Smooth muscle cell (in vitro differentiated cells): Measurements from ENCODE around the gene CDC42BPA. TPM values are rescaled to one million over a fixed set of nuclear protein-coding genes. Genes with fewer than 3 reads are reported as not detected.

Experiments used
- DNase-seq: peaks from one replicate; lab custom pipeline; 2025; ENCODE audit not compliant: unreplicated experiment; lab: John Stamatoyannopoulos, UW
- H2AFZ ChIP-seq: fragments of 200-600 bp; sonication (generic); 2 replicates; pipeline ENCODE4 v1.6.0; 2016; ENCODE audit warnings: antibody characterized with exemption, low read depth, mild to moderate bottlenecking
- H3F3A ChIP-seq: fragments of 200-600 bp; sonication (generic); 2 replicates; pipeline ENCODE4 v1.6.0; 2017; ENCODE audit warnings: antibody characterized with exemption, low read depth
- H3K27ac ChIP-seq: fragments of 200-600 bp; sonication (generic); 2 replicates; pipeline ENCODE4 v1.5.1; 2016; ENCODE audit warnings: low read depth, mild to moderate bottlenecking
- H3K27me3 ChIP-seq: fragments of 200-600 bp; sonication (generic); 2 replicates; pipeline ENCODE4 v1.6.1; 2016; ENCODE audit warnings: low read depth, mild to moderate bottlenecking
- H3K36me3 ChIP-seq: fragments of 200-600 bp; sonication (generic); 2 replicates; pipeline ENCODE4 v1.5.1; 2016; ENCODE audit warnings: low read depth
- H3K4me1 ChIP-seq: fragments of 200-600 bp; sonication (generic); 2 replicates; pipeline ENCODE4 v1.5.1; 2016; ENCODE audit warnings: low read depth
- H3K4me2 ChIP-seq: fragments of 200-600 bp; sonication (generic); 2 replicates; pipeline ENCODE4 v1.6.0; 2016; ENCODE audit warnings: mild to moderate bottlenecking
- H3K4me3 ChIP-seq: fragments of 200-600 bp; sonication (generic); 2 replicates; pipeline ENCODE4 v1.5.1; 2016; ENCODE audit warnings: mild to moderate bottlenecking
- H3K79me2 ChIP-seq: fragments of 200-600 bp; sonication (generic); 2 replicates; pipeline ENCODE4 v1.6.0; 2016; ENCODE audit warnings: low read depth, mild to moderate bottlenecking
- H3K9ac ChIP-seq: fragments of 200-600 bp; sonication (generic); 2 replicates; pipeline ENCODE4 v1.6.0; 2016; ENCODE audit warnings: low read depth
- H3K9me3 ChIP-seq: fragments of 200-600 bp; sonication (generic); replicated peaks from 2 replicates; pipeline ENCODE4 v1.5.1; 2016; ENCODE audit warnings: low read depth
- H4K20me1 ChIP-seq: fragments of 200-600 bp; sonication (generic); 2 replicates; pipeline ENCODE4 v1.6.0; 2016; ENCODE audit warnings: low read depth
- CTCF ChIP-seq: fragments of 200-600 bp; sonication (generic); IDR thresholded peaks from 2 replicates; pipeline ENCODE4 v1.5.1; 2017; ENCODE audit warnings: borderline replicate concordance, mild to moderate bottlenecking, antibody characterized with exemption; ENCODE audit not compliant: insufficient read depth, poor library complexity, severe bottlenecking
- WGBS: methylation state at CpG from one replicate; pipeline ENCODE4 v1.1.7; 2016; ENCODE audit warnings: low lambda C conversion rate; 5-methylcytosine and 5-hydroxymethylcytosine counted together
- polyA plus RNA-seq: library from polyadenylated mRNA; unstranded; fragments of >200 nt; fragmentation: Nextera tagmentation; extraction: Ambion mirVana; gene quantifications from 2 replicates; pipeline ENCODE4 v1.2.1, GENCODE V29; 2016
- total RNA-seq: library from RNA; depleted of rRNA; stranded (reverse); fragments of >200 nt; gene quantifications from 2 replicates; pipeline ENCODE4 v1.2.3, GENCODE V29; 2014

CDC42BPA gene
- total and polyA plus RNA-seq, 2 experiments from 2014 or later: 14.8 to 34.9 TPM

DNA sequence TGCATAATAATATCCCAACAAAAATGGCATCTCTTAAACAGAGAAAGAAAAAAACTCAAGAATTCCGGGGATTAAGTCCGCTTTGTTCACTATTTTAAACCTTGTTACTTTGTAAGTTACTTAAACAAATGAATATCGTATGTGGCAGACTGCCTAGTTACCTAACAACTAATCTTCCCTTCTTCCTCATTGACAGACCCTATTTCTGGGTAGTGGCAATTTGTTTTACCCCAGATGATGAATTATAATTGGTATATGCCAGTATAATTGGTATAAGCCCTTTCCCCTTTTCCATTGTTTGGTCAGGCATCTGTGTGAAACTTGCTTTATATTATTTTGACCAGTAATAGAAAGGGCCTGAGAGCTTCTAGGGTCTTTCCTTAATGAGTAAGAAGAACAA lies 52.4 kb downstream of the CDC42BPA start:
- Histone ChIP-seq H3K79me2 (peaks cover 85% of the 10 kb centered on the region), H3K4me2 (no peak overlapping the region), H3K9ac (no peak overlapping the region), H3K27ac (no peak overlapping the region), H2AFZ (no peak overlapping the region), H4K20me1 (peaks cover 96% of the 10 kb centered on the region), H3K4me3 (no peak overlapping the region), H3F3A (no peaks in the 10 kb centered on the region), H3K9me3 (no peaks in the 10 kb centered on the region), H3K4me1 (no peaks in the 10 kb centered on the region), H3K36me3 (no peaks in the 10 kb centered on the region), H3K27me3 (no peaks in the 10 kb centered on the region)
- DNase-seq: no peak
- WGBS: 94% methylated on average over 3 of the region's 3 CpGs
- no peak for TF ChIP-seq CTCF

DNA sequence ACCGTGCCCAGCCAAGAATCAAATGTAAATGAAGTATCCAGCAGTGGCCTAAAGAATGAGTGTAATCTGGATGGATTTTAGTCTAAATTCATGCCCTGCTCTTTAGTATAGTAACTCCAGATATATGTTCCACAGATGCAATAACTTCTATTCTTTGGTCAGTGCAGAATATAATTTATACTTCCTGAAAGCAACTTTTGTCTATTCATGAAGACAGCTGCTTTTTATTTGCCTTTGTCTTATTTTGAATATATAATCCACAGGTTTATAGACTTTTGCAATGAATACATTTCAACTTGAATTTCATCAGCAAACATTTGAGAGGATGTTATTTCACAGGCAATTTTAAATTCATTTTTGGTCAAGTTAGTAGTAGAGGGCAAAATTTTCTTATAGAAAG lies 54.4 kb downstream of the CDC42BPA start:
- Histone ChIP-seq H3K9me3 (no peaks in the 10 kb centered on the region), H3K79me2 (peaks cover 86% of the 10 kb centered on the region), H4K20me1 (peaks cover 96% of the 10 kb centered on the region), H2AFZ (no peak overlapping the region), H3K27me3 (no peaks in the 10 kb centered on the region), H3K4me2 (no peak overlapping the region), H3K4me3 (no peak overlapping the region), H3F3A (no peaks in the 10 kb centered on the region), H3K36me3 (no peaks in the 10 kb centered on the region), H3K9ac (no peak overlapping the region), H3K27ac (no peak overlapping the region), H3K4me1 (no peaks in the 10 kb centered on the region)
- no peak for TF ChIP-seq CTCF
- WGBS: 84% methylated on average over 1 of the region's 1 CpG
- DNase-seq: no peak

DNA sequence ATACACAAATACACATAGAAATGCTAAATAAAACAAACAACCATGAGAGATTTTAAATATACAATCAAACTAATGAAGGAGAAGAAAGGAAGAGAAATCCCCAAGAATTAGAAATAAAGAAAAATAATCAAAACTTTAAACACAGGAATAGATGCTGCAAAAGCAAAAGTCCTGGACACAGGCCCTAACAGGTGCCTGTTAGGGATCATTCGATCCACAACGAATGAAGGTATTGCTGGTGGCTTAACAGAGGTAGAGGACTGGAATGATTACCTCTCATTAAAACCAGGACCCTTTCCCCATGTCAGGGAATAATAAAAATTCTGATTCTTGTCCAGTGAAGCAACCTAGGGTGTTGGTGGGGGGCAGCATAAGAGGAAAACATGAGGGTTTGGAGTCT lies 56.8 kb downstream of the CDC42BPA start:
- Histone ChIP-seq H3K9me3 (no peaks in the 10 kb centered on the region), H3K27me3 (no peaks in the 10 kb centered on the region), H3K79me2 (peaks cover 87% of the 10 kb centered on the region), H3K27ac (no peak overlapping the region), H3F3A (no peaks in the 10 kb centered on the region), H3K36me3 (no peaks in the 10 kb centered on the region), H2AFZ (no peak overlapping the region), H4K20me1 (peaks cover 94% of the 10 kb centered on the region), H3K4me2 (no peak overlapping the region), H3K4me3 (no peak overlapping the region), H3K9ac (no peak overlapping the region), H3K4me1 (no peaks in the 10 kb centered on the region)
- no peak for DNase-seq
- TF ChIP-seq CTCF: no peak
- whole genome bisulfite sequencing: 92% methylated on average over 2 of the region's 2 CpGs

DNA sequence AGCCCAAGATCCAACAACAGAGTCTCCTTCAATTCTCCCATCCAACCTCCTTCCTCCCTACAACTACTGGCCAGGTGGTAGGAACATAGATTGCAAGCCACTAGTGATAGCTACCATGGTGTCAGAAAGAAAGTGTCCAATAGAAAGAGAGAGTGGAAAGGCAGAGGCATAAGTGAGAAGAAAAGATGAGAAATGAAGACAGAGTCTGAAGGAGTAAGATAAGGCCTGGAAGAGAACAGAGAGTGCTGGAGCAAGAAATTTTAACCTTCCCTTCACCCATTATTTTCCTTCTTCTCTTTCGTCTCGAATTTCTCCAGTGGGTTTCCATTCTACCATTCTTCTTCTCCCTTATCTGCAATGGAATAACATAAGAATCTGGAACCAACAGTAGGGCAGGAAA lies 57.9 kb downstream of the CDC42BPA start:
- H3K79me2 ChIP-seq: peaks cover 87% of the 10 kb centered on the region

More for the DNA sequence above, 57.9 kb downstream of the CDC42BPA start:
- no peaks in the 10 kb centered on the region for H3F3A ChIP-seq
- no peak overlapping the region for H3K4me2 ChIP-seq
- WGBS: 96% methylated on average over 2 of the region's 2 CpGs
- TF ChIP-seq CTCF: no peak
- no peak overlapping the region for H2AFZ ChIP-seq
- H3K27me3 ChIP-seq: no peaks in the 10 kb centered on the region
- no peak for DNase-seq
- no peak overlapping the region for H3K4me3 ChIP-seq
- H3K27ac ChIP-seq: no peak overlapping the region
- no peaks in the 10 kb centered on the region for H3K9me3 ChIP-seq
- no peaks in the 10 kb centered on the region for H3K36me3 ChIP-seq
- peaks cover 90% of the 10 kb centered on the region for H4K20me1 ChIP-seq
- H3K4me1 ChIP-seq: no peaks in the 10 kb centered on the region
- H3K9ac ChIP-seq: no peak overlapping the region
